HepG2 (cell line): ENCODE data around the gene RBCK1. TPM values are rescaled to one million over a fixed set of nuclear protein-coding genes. Genes with fewer than 3 reads are reported as not detected.
A peak's percentile ranks its signal among the peaks of the same experiment; 100 is the strongest.

Experiments
- ATAD3A ChIP-seq: sonication (generic); formaldehyde crosslinking; IDR thresholded peaks from 2 replicates; pipeline ENCODE4 v1.4.0; 2020; ENCODE audit warnings: missing genetic modification reagents
- CCAR2 ChIP-seq: fragments of 200-400 bp; formaldehyde crosslinking; optimal IDR thresholded peaks from 2 replicates; pipeline ENCODE3; 2018; ENCODE audit warnings: low read depth, mild to moderate bottlenecking, low read length, moderate library complexity
- CENPX ChIP-seq: sonication (generic); formaldehyde crosslinking; IDR thresholded peaks from 2 replicates; pipeline ENCODE4 v1.9.0; 2021; ENCODE audit warnings: mild to moderate bottlenecking, missing genetic modification reagents, moderate library complexity
- DNMT1 ChIP-seq: sonication (generic); formaldehyde crosslinking; IDR thresholded peaks from 2 replicates; pipeline ENCODE4 v1.5.1; 2020; ENCODE audit warnings: mild to moderate bottlenecking, missing genetic modification reagents
- GLI4 ChIP-seq: sonication (generic); formaldehyde crosslinking; IDR thresholded peaks from 2 replicates; pipeline ENCODE4 v1.5.1; 2020; ENCODE audit warnings: missing genetic modification reagents, mild to moderate bottlenecking, moderate library complexity, borderline replicate concordance
- IKZF1 ChIP-seq: fragments of 450-650 bp; IDR thresholded peaks from 2 replicates; pipeline ENCODE4 v1.7.1; 2016
- NFRKB ChIP-seq: fragments of 450-650 bp; IDR thresholded peaks from 2 replicates; pipeline ENCODE4 v1.6.1; 2017
- RELA ChIP-seq: sonication (generic); formaldehyde crosslinking; IDR thresholded peaks from 2 replicates; pipeline ENCODE4 v1.4.0; 2020; ENCODE audit warnings: missing genetic modification reagents
- TSC22D2 ChIP-seq: sonication (generic); formaldehyde crosslinking; IDR thresholded peaks from 2 replicates; pipeline ENCODE4 v1.5.1; 2020; ENCODE audit warnings: missing genetic modification reagents, mild to moderate bottlenecking, borderline replicate concordance
- ZNF253 ChIP-seq: sonication (generic); formaldehyde crosslinking; IDR thresholded peaks from 2 replicates; pipeline ENCODE4 v1.8.0; 2022; ENCODE audit warnings: mild to moderate bottlenecking, missing genetic modification reagents, borderline replicate concordance
- ZNF703 ChIP-seq: sonication (generic); formaldehyde crosslinking; IDR thresholded peaks from 2 replicates; pipeline ENCODE4 v1.5.1; 2020; ENCODE audit warnings: missing genetic modification reagents, mild to moderate bottlenecking, moderate library complexity, borderline replicate concordance
- ZNF713 ChIP-seq: sonication (generic); formaldehyde crosslinking; IDR thresholded peaks from 2 replicates; pipeline ENCODE4 v1.4.0; 2020; ENCODE audit warnings: mild to moderate bottlenecking, missing genetic modification reagents
- ZNF749 ChIP-seq: sonication (generic); formaldehyde crosslinking; IDR thresholded peaks from 2 replicates; pipeline ENCODE4 v1.8.0; 2022; ENCODE audit warnings: mild to moderate bottlenecking, missing genetic modification reagents, moderate library complexity, borderline replicate concordance
- ZNF784 ChIP-seq: sonication (generic); formaldehyde crosslinking; IDR thresholded peaks from 2 replicates; pipeline ENCODE4 v1.5.1; 2020; ENCODE audit warnings: missing genetic modification reagents, mild to moderate bottlenecking, borderline replicate concordance
- polyA plus RNA-seq, 8 experiments: library from polyadenylated mRNA; depleted of rRNA in 3 of 8; stranded (reverse) in 7 of 8; unstranded in 1 of 8; fragments of >200 nt; fragmentation: Illumina TruSeq in 4 of 8; extraction: Trizol in 4 of 8; gene quantifications; 2 replicates each; pipeline versions ENCODE4 v1.2.1 to v1.2.3, GENCODE V29; 2011 to 2016; ENCODE audit warnings: low read depth in 4 of 8, missing spikeins in 1 of 8, mixed read lengths in 1 of 8; ENCODE audit not compliant: insufficient read depth in 1 of 8
- total RNA-seq, 5 experiments: library from RNA; depleted of rRNA; stranded (reverse); fragments of >200 nt; fragmentation: Illumina TruSeq; extraction: Trizol; gene quantifications; 2 replicates each; pipeline ENCODE4 v1.2.3, GENCODE V29; 2016; ENCODE audit warnings: low read depth in 1 of 5
- TF ChIP-seq, protein P1 (sequence below): sonication (generic); formaldehyde crosslinking; IDR thresholded peaks from 2 replicates; pipeline ENCODE4 v1.5.0; 2020; ENCODE audit warnings: mild to moderate bottlenecking, missing genetic modification reagents
- TF ChIP-seq, protein P2 (sequence below): sonication (generic); formaldehyde crosslinking; IDR thresholded peaks from 2 replicates; pipeline ENCODE4 v1.4.0; 2020; ENCODE audit warnings: missing genetic modification reagents
- TF ChIP-seq, protein P3 (sequence below): sonication (generic); formaldehyde crosslinking; IDR thresholded peaks from 2 replicates; pipeline ENCODE4 v1.5.1; 2020; ENCODE audit warnings: mild to moderate bottlenecking, missing genetic modification reagents

RBCK1 gene
- total and polyA plus RNA-seq, 2 of the 13 experiments (the other 11 are each of a cell fraction or from before 2014, with no cell fraction given): 149 to 215 TPM

- peak; percentile 93; the same call in 1 of the 2 replicates for TF ChIP-seq RELA (CRISPR knock-in tag)
- peak; percentile 3; the same call in 1 of the 2 replicates for TF ChIP-seq ZNF253 (CRISPR knock-in tag)
- TF ChIP-seq, protein P1, sequence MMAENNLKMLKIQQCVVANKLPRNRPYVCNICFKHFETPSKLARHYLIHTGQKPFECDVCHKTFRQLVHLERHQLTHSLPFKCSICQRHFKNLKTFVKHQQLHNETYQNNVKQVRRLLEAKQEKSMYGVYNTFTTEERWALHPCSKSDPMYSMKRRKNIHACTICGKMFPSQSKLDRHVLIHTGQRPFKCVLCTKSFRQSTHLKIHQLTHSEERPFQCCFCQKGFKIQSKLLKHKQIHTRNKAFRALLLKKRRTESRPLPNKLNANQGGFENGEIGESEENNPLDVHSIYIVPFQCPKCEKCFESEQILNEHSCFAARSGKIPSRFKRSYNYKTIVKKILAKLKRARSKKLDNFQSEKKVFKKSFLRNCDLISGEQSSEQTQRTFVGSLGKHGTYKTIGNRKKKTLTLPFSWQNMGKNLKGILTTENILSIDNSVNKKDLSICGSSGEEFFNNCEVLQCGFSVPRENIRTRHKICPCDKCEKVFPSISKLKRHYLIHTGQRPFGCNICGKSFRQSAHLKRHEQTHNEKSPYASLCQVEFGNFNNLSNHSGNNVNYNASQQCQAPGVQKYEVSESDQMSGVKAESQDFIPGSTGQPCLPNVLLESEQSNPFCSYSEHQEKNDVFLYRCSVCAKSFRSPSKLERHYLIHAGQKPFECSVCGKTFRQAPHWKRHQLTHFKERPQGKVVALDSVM (CRISPR knock-in tag): peak; percentile 78
- no peak; the same call in 1 of the 2 replicates for TF ChIP-seq ZNF749 (CRISPR knock-in tag)
- no peak for TF ChIP-seq CENPX (CRISPR knock-in tag)
- peak; percentile 91; the same call in 1 of the 2 replicates for TF ChIP-seq TSC22D2 (CRISPR knock-in tag)
- TF ChIP-seq, protein P2, sequence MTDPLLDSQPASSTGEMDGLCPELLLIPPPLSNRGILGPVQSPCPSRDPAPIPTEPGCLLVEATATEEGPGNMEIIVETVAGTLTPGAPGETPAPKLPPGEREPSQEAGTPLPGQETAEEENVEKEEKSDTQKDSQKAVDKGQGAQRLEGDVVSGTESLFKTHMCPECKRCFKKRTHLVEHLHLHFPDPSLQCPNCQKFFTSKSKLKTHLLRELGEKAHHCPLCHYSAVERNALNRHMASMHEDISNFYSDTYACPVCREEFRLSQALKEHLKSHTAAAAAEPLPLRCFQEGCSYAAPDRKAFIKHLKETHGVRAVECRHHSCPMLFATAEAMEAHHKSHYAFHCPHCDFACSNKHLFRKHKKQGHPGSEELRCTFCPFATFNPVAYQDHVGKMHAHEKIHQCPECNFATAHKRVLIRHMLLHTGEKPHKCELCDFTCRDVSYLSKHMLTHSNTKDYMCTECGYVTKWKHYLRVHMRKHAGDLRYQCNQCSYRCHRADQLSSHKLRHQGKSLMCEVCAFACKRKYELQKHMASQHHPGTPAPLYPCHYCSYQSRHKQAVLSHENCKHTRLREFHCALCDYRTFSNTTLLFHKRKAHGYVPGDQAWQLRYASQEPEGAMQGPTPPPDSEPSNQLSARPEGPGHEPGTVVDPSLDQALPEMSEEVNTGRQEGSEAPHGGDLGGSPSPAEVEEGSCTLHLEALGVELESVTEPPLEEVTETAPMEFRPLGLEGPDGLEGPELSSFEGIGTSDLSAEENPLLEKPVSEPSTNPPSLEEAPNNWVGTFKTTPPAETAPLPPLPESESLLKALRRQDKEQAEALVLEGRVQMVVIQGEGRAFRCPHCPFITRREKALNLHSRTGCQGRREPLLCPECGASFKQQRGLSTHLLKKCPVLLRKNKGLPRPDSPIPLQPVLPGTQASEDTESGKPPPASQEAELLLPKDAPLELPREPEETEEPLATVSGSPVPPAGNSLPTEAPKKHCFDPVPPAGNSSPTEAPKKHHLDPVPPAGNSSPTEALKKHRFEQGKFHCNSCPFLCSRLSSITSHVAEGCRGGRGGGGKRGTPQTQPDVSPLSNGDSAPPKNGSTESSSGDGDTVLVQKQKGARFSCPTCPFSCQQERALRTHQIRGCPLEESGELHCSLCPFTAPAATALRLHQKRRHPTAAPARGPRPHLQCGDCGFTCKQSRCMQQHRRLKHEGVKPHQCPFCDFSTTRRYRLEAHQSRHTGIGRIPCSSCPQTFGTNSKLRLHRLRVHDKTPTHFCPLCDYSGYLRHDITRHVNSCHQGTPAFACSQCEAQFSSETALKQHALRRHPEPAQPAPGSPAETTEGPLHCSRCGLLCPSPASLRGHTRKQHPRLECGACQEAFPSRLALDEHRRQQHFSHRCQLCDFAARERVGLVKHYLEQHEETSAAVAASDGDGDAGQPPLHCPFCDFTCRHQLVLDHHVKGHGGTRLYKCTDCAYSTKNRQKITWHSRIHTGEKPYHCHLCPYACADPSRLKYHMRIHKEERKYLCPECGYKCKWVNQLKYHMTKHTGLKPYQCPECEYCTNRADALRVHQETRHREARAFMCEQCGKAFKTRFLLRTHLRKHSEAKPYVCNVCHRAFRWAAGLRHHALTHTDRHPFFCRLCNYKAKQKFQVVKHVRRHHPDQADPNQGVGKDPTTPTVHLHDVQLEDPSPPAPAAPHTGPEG (CRISPR knock-in tag): no peak
- TF ChIP-seq ZNF703 (CRISPR knock-in tag): no peak
- no peak for TF ChIP-seq NFRKB
- no peak for TF ChIP-seq IKZF1
- TF ChIP-seq ZNF713 (CRISPR knock-in tag): no peak
- no peak for TF ChIP-seq CCAR2
- TF ChIP-seq GLI4: no peak
- peak; percentile 91; the same call in 1 of the 2 replicates for TF ChIP-seq DNMT1 (CRISPR knock-in tag)
- 0 out of 2 replicates have a peak, but pooled peaks have one; percentile 19 for TF ChIP-seq ZNF784
- TF ChIP-seq, protein P3, sequence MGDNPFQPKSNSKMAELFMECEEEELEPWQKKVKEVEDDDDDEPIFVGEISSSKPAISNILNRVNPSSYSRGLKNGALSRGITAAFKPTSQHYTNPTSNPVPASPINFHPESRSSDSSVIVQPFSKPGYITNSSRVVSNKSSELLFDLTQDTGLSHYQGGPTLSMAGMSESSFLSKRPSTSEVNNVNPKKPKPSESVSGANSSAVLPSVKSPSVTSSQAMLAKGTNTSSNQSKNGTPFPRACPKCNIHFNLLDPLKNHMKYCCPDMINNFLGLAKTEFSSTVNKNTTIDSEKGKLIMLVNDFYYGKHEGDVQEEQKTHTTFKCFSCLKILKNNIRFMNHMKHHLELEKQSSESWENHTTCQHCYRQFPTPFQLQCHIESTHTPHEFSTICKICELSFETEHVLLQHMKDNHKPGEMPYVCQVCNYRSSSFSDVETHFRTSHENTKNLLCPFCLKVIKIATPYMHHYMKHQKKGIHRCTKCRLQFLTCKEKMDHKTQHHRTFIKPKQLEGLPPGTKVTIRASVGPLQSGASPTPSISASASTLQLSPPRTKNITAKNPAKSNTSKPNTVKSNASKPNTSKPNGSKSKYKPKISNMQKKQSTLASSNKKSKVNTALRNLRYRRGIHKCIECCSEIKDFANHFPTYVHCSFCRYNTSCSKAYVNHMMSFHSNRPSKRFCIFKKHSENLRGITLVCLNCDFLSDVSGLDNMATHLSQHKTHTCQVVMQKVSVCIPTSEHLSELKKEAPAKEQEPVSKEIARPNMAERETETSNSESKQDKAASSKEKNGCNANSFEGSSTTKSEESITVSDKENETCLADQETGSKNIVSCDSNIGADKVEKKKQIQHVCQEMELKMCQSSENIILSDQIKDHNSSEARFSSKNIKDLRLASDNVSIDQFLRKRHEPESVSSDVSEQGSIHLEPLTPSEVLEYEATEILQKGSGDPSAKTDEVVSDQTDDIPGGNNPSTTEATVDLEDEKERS (CRISPR knock-in tag): no peak
- no peak for TF ChIP-seq ATAD3A (CRISPR knock-in tag)
Observed at GRCh38 chr20:431012-431904, 23.2 kb downstream of the RBCK1 start (continued).
